K562 (cell line): ENCODE data around the gene TEX22. TPM values are rescaled to one million over a fixed set of nuclear protein-coding genes. Genes with fewer than 3 reads are reported as not detected.

Experiments
- ATAC-seq: fragments of 200-7000 bp; cut with Tn5 transposase; 3 replicates; pipeline ENCODE4 v1.9.1; 2020; ENCODE audit warnings: moderate library complexity
- BruUV-seq: library from RNA; stranded (reverse); fragments of 400-500 nt; replicated peaks from 2 replicates; lab custom pipeline; 2021; lab: Mats Ljungman, UMichigan
- CTCF ChIA-PET: fragments of 300-600 bp; formaldehyde crosslinking; extraction: SDS; loops from one replicate; lab custom pipeline; 2021; ENCODE audit warnings: low intra/inter-chr PET ratio; lab: Yijun Ruan, JAX
- POLR2A ChIA-PET: fragments of 300-600, 350-650 bp; sonication (Branson Sonifier 250); formaldehyde crosslinking; extraction: SDS; loops from one replicate; lab custom pipeline; 2021; ENCODE audit warnings: antibody characterized with exemption, inconsistent platforms; lab: Yijun Ruan, JAX
- DNase-seq, 4 experiments: peaks; one replicate each; pipeline versions ENCODE4 v3.0.0 to v3.0.0-alpha.2; 2011 to 2018; ENCODE audit warnings: low spot score in 3 of 4, mixed read lengths in 3 of 4; ENCODE audit errors: extremely low read depth in 1 of 4
- FAIRE-seq: peaks from 2 replicates; lab custom pipeline; 2011; peaks lifted over from hg19 to GRCh38; lab: Jason Lieb, UNC
- H2AFZ ChIP-seq: 2 replicates; pipeline ENCODE4 v1.6.0; 2011; ENCODE audit warnings: low read depth, low read length, control low read depth, inconsistent platforms
- H3K27ac ChIP-seq: fragments of 200-600 bp; 3 replicates; pipeline ENCODE4 v1.8.0; 2011; ENCODE audit warnings: low read depth, mild to moderate bottlenecking, control low read depth, inconsistent platforms, low read length, moderate library complexity, mixed read lengths; ENCODE audit errors: extremely low read depth
- H3K27me3 ChIP-seq, 2 experiments: fragments of 300-600 bp in 1 of 2; 2 replicates in 1 of 2; 3 replicates in 1 of 2; pipeline versions ENCODE4 v1.6.0 to v1.8.0; 2011; ENCODE audit warnings: inconsistent platforms in 2 of 2, low read length in 2 of 2, mild to moderate bottlenecking in 1 of 2, mixed read lengths in 1 of 2, moderate library complexity in 1 of 2; ENCODE audit not compliant: control insufficient read depth in 2 of 2, insufficient read depth in 2 of 2
- H3K36me3 ChIP-seq: fragments of 300-600 bp; 3 replicates; pipeline ENCODE4 v1.8.0; 2011; ENCODE audit warnings: mild to moderate bottlenecking, low read length, inconsistent platforms; ENCODE audit not compliant: control insufficient read depth, insufficient read depth
- H3K4me1 ChIP-seq, 2 experiments: fragments of 200-600 bp in 1 of 2; replicated peaks in 1 of 2; 2 replicates in 1 of 2; 3 replicates in 1 of 2; pipeline versions ENCODE4 v1.5.1 to v1.8.0; 2011; ENCODE audit warnings: inconsistent platforms in 2 of 2, low read length in 2 of 2, mild to moderate bottlenecking in 1 of 2, mixed read lengths in 1 of 2, moderate library complexity in 1 of 2; ENCODE audit not compliant: control insufficient read depth in 2 of 2, insufficient read depth in 2 of 2
- H3K4me2 ChIP-seq: 2 replicates; pipeline ENCODE4 v1.6.1; 2011; ENCODE audit warnings: low read length, control low read depth, inconsistent platforms, mixed read lengths; ENCODE audit not compliant: insufficient read depth
- H3K4me3 ChIP-seq: fragments of 200-600 bp; sonication (generic), shearing (Covaris generic); 2 replicates; pipeline ENCODE4 v1.5.1; 2016; ENCODE audit warnings: control low read depth, inconsistent platforms
- H3K79me2 ChIP-seq: fragments of 200-600 bp; 3 replicates; pipeline ENCODE4 v1.8.0; 2011; ENCODE audit warnings: low read length, inconsistent platforms; ENCODE audit not compliant: control insufficient read depth, insufficient read depth
- H3K9ac ChIP-seq, 2 experiments: 2 replicates each; pipeline versions ENCODE4 v1.6.0 to v1.6.1; 2011; ENCODE audit warnings: low read depth in 2 of 2, low read length in 2 of 2, control low read depth in 1 of 2, inconsistent platforms in 1 of 2, mild to moderate bottlenecking in 1 of 2, mixed read lengths in 1 of 2; ENCODE audit not compliant: insufficient read depth in 1 of 2
- H3K9me1 ChIP-seq: one replicate; pipeline ENCODE4 v1.6.0; 2011; ENCODE audit warnings: inconsistent platforms, mild to moderate bottlenecking, low read length, moderate library complexity; ENCODE audit not compliant: control insufficient read depth, insufficient read depth
- H3K9me3 ChIP-seq: replicated peaks from 2 replicates; pipeline ENCODE4 v1.5.1; 2011; ENCODE audit warnings: low read depth, low read length, inconsistent platforms; ENCODE audit not compliant: control insufficient read depth, insufficient read depth
- H4K20me1 ChIP-seq: replicated peaks from 2 replicates; pipeline ENCODE4 v1.6.1; 2011; ENCODE audit warnings: low read length, inconsistent platforms, mixed read lengths; ENCODE audit not compliant: control insufficient read depth, insufficient read depth
- EP300 ChIP-seq: IDR thresholded peaks from 2 replicates; pipeline ENCODE4 v1.6.1; 2012; ENCODE audit warnings: low read length, improper control_type of control experiment
- ETS2 ChIP-seq: IDR thresholded peaks from 2 replicates; pipeline ENCODE4 v1.6.1; 2016; ENCODE audit warnings: borderline replicate concordance, missing genetic modification characterization, mild to moderate bottlenecking, moderate library complexity, missing compliant biosample characterization; ENCODE audit not compliant: poor library complexity, severe bottlenecking
- IFI16 ChIP-seq: fragments of 250-450 bp; sonication (Bioruptor Pico); IDR thresholded peaks from 2 replicates; pipeline ENCODE4 v2.1.2; 2022; ENCODE audit warnings: mild to moderate bottlenecking, inconsistent platforms
- LARP7 ChIP-seq: fragments of 450-650 bp; IDR thresholded peaks from 2 replicates; pipeline ENCODE4 v1.6.1; 2016
- TRIM24 ChIP-seq, 2 experiments: fragments of 450-650 bp; IDR thresholded peaks; 2 replicates each; pipeline ENCODE4 v1.6.1; 2016
- WGBS: fragments of 100-300 bp; shearing (Covaris generic); methylation state at CpG from one replicate; pipeline ENCODE4 v1.1.6; 2016; ENCODE audit warnings: low coverage, mixed read lengths; ENCODE audit not compliant: insufficient coverage; ENCODE audit errors: missing lambda C conversion rate; 5-methylcytosine and 5-hydroxymethylcytosine counted together
- in situ Hi-C: fragments of 300-500 bp; cut with MboI; formaldehyde crosslinking; loops from 4 replicates; pipeline ENCODE4 v1.15.0; 2018; ENCODE audit warnings: inconsistent platforms, mixed read lengths
- intact Hi-C: fragments of 100-400 bp; cut with micrococcal nuclease; formaldehyde crosslinking; loops from 2 replicates; pipeline ENCODE4 v1.14.2; 2022
- polyA plus RNA-seq, 8 experiments: library from polyadenylated mRNA; depleted of rRNA in 4 of 8; stranded (reverse) in 5 of 8; unstranded in 3 of 8; fragments of >200 nt; fragmentation: Nextera tagmentation in 2 of 8; fragmentation: Illumina TruSeq in 1 of 8; extraction: Ambion mirVana in 2 of 8; extraction: Trizol in 1 of 8; gene quantifications; 2 replicates each; pipeline versions ENCODE4 v1.2.1 to v1.2.3, GENCODE V29; 2011 to 2014; ENCODE audit warnings: inconsistent platforms in 1 of 8, missing spikeins in 1 of 8
- total RNA-seq, 7 experiments: library from RNA; depleted of rRNA in 6 of 7; stranded (reverse); fragments of >200 nt in 6 of 7; fragmentation: Illumina TruSeq in 2 of 7; extraction: Trizol in 2 of 7; gene quantifications; 2 replicates each; pipeline versions ENCODE4 v1.2.1 to v1.2.3, GENCODE V29; 2011 to 2021; ENCODE audit warnings: low replicate concordance in 1 of 7
- TF ChIP-seq, protein P1 (sequence below): IDR thresholded peaks from 3 replicates; pipeline ENCODE4 v1.6.1; 2011; ENCODE audit warnings: borderline replicate concordance, mild to moderate bottlenecking, moderate library complexity; ENCODE audit not compliant: insufficient read length; ENCODE audit errors: extremely low read depth
- TF ChIP-seq, protein P2 (sequence below): fragments of 250-450 bp; sonication (Bioruptor Pico); IDR thresholded peaks from 2 replicates; pipeline ENCODE4 v1.8.0; 2022; ENCODE audit warnings: inconsistent platforms

TEX22 gene
- total and polyA plus RNA-seq, 9 of the 15 experiments (the other 6 are each of a cell fraction or from before 2014, with no cell fraction given): 0.04 to 1.7 (median 0.23) TPM; not detected in 2

DNA sequence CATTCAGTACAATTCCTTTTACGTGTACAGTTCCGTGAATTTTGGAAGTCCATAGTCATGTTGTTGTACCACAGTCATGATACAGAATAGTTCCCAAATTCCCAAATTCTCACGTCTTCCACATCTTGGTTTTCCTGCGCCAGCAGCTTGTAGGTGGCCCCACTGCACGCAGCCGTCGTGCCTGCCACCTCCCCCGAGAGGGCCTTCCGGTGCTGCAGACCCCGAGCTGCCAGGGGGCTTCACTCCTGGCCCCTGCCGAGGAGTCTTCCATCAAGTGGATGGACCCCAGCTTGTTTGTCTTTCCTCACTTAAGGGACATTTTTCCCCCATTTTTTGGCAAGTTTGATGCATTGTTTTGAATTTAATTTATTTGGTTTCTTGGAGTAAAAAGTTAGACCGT lies 38.1 kb downstream of the TEX22 start:
- intact Hi-C loops: no loop called here
- Histone ChIP-seq H3K9me3 (no peaks in the 10 kb centered on the region), H3K4me2 (no peak overlapping the region), H3K9ac (no peak overlapping the region), H3K27ac (no peak overlapping the region), H3K4me3 (no peak overlapping the region), H3K9me1 (no peaks in the 10 kb centered on the region), H2AFZ (no peak overlapping the region), H3K36me3 (peaks cover 43% of the 10 kb centered on the region; the same call in 1 of the 3 replicates), H3K79me2 (peaks cover 70% of the 10 kb centered on the region), H3K27me3 (no peaks in the 10 kb centered on the region), H3K4me1 (peaks cover 0 to 50% of the 10 kb centered on the region in 2 experiments; a peak in 2 of 5 replicates)
- CTCF ChIA-PET: no interaction called here
- DNase-seq (no peak), ATAC-seq (no peak), FAIRE-seq (no peak)
- BruUV-seq: no TSS peak
- WGBS: 94% methylated on average over 10 of the region's 12 CpGs
- POLR2A ChIA-PET: interaction anchor here (2.1 kb wide), 1 partner anchor 13 kb away, joined by 4 read pairs; no protein-coding TSS in a partner anchor
- TF ChIP-seq IFI16 (CRISPR knock-in tag) (no peak), LARP7 (no peak), TRIM24 (IDR thresholded peaks at IDR 0.05) (no peak), ETS2 (tag) (no peak), EP300 (no peak)
- TF ChIP-seq, protein P1, sequence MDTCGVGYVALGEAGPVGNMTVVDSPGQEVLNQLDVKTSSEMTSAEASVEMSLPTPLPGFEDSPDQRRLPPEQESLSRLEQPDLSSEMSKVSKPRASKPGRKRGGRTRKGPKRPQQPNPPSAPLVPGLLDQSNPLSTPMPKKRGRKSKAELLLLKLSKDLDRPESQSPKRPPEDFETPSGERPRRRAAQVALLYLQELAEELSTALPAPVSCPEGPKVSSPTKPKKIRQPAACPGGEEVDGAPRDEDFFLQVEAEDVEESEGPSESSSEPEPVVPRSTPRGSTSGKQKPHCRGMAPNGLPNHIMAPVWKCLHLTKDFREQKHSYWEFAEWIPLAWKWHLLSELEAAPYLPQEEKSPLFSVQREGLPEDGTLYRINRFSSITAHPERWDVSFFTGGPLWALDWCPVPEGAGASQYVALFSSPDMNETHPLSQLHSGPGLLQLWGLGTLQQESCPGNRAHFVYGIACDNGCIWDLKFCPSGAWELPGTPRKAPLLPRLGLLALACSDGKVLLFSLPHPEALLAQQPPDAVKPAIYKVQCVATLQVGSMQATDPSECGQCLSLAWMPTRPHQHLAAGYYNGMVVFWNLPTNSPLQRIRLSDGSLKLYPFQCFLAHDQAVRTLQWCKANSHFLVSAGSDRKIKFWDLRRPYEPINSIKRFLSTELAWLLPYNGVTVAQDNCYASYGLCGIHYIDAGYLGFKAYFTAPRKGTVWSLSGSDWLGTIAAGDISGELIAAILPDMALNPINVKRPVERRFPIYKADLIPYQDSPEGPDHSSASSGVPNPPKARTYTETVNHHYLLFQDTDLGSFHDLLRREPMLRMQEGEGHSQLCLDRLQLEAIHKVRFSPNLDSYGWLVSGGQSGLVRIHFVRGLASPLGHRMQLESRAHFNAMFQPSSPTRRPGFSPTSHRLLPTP: no peak
- TF ChIP-seq, protein P2, sequence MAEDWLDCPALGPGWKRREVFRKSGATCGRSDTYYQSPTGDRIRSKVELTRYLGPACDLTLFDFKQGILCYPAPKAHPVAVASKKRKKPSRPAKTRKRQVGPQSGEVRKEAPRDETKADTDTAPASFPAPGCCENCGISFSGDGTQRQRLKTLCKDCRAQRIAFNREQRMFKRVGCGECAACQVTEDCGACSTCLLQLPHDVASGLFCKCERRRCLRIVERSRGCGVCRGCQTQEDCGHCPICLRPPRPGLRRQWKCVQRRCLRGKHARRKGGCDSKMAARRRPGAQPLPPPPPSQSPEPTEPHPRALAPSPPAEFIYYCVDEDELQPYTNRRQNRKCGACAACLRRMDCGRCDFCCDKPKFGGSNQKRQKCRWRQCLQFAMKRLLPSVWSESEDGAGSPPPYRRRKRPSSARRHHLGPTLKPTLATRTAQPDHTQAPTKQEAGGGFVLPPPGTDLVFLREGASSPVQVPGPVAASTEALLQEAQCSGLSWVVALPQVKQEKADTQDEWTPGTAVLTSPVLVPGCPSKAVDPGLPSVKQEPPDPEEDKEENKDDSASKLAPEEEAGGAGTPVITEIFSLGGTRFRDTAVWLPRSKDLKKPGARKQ: no peak
- TF ChIP-seq, all 486 proteins: peak for 0
- in situ Hi-C loops: no loop called here
- peaks cover 8% of the 10 kb centered on the region; the same call in 1 of the 2 replicates for H4K20me1 ChIP-seq
